ENCODE results near the gene FOS.

DNA sequence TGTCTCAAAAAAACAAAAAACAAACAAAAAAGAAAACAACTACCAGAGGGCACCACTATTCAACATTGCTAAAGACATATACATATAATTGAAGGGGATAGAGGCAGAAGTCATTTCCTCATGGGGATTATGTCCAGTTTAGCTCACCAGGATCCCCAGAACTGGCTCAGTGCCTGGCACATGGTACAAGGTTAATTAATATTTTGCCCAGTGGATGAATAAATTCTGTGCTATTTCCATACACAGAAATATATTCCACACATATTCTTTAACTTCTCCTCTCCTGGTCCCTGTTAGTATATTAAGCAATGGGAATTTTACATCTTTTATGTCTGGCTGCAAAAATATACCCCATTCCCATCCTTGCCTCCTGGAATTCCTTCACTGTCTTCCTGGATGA, 6.7 kb downstream of the FOS start:
- no peak for TF ChIP-seq EZH2 (IDR thresholded peaks at IDR 0.05; ENCODE audit: insufficient read depth, poor library complexity, severe bottlenecking)
- no peak for TF ChIP-seq EZH2phosphoT487 (IDR thresholded peaks at IDR 0.05; ENCODE audit: insufficient read depth, low read depth)
